HepG2 (cell line): ENCODE results near the gene DUS2. TPM values are rescaled to one million over a fixed set of nuclear protein-coding genes. Genes with fewer than 3 reads are reported as not detected.

ENCODE experiments used
- ETV5 ChIP-seq: IDR thresholded peaks from 2 replicates; pipeline ENCODE4 v1.6.1; 2018; ENCODE audit warnings: missing biosample characterization, missing genetic modification reagents, inconsistent platforms, borderline replicate concordance
- GATAD1 ChIP-seq: IDR thresholded peaks from 2 replicates; pipeline ENCODE4 v1.6.1; 2016; ENCODE audit warnings: missing genetic modification reagents, missing compliant biosample characterization
- HHEX ChIP-seq: IDR thresholded peaks from 2 replicates; pipeline ENCODE4 v1.6.1; 2016; ENCODE audit warnings: control low read depth
- HNF4A ChIP-seq: sonication (generic); formaldehyde crosslinking; IDR thresholded peaks from 2 replicates; pipeline ENCODE4 v1.4.0; 2020; ENCODE audit warnings: missing genetic modification reagents
- HNRNPUL1 ChIP-seq: fragments of 200-400 bp; formaldehyde crosslinking; IDR thresholded peaks from 2 replicates; pipeline ENCODE4 v1.6.1; 2017; ENCODE audit warnings: low read depth, mild to moderate bottlenecking, low read length, moderate library complexity
- MATR3 ChIP-seq: sonication (generic); formaldehyde crosslinking; IDR thresholded peaks from 2 replicates; pipeline ENCODE4 v1.4.0; 2020; ENCODE audit warnings: missing genetic modification reagents
- MYPOP ChIP-seq: sonication (generic); formaldehyde crosslinking; IDR thresholded peaks from 2 replicates; pipeline ENCODE4 v1.8.1; 2023; ENCODE audit warnings: mild to moderate bottlenecking, moderate library complexity, missing genetic modification reagents
- NFYB ChIP-seq: sonication (generic); formaldehyde crosslinking; IDR thresholded peaks from 2 replicates; pipeline ENCODE4 v1.4.0; 2020; ENCODE audit warnings: missing genetic modification reagents
- RXRB ChIP-seq: IDR thresholded peaks from 2 replicates; pipeline ENCODE4 v1.6.1; 2016; ENCODE audit warnings: borderline replicate concordance, missing genetic modification reagents, missing compliant biosample characterization
- TCF12 ChIP-seq, 2 experiments: fragments of 450-650 bp in 1 of 2; sonication (generic) in 1 of 2; formaldehyde crosslinking in 1 of 2; IDR thresholded peaks; 2 replicates each; pipeline versions ENCODE4 v1.6.1 to v1.8.0; 2017 to 2022; ENCODE audit warnings: antibody characterized with exemption in 1 of 2, mild to moderate bottlenecking in 1 of 2, missing genetic modification reagents in 1 of 2, moderate library complexity in 1 of 2
- THAP9 ChIP-seq: sonication (generic); formaldehyde crosslinking; IDR thresholded peaks from 2 replicates; pipeline ENCODE4; 2020; ENCODE audit warnings: missing genetic modification reagents, mild to moderate bottlenecking, borderline replicate concordance
- ZBTB7A ChIP-seq: sonication (generic); formaldehyde crosslinking; IDR thresholded peaks from 2 replicates; pipeline ENCODE4 v1.8.0; 2022; ENCODE audit warnings: mild to moderate bottlenecking, missing genetic modification reagents
- ZNF607 ChIP-seq: sonication (generic); formaldehyde crosslinking; IDR thresholded peaks from 2 replicates; pipeline ENCODE4 v1.5.1; 2020; ENCODE audit warnings: missing genetic modification reagents, mild to moderate bottlenecking, borderline replicate concordance
- ZSCAN31 ChIP-seq: sonication (generic); formaldehyde crosslinking; IDR thresholded peaks from 2 replicates; pipeline ENCODE4 v1.5.0; 2020; ENCODE audit warnings: low read depth, mild to moderate bottlenecking, missing genetic modification reagents
- polyA plus RNA-seq, 8 experiments: library from polyadenylated mRNA; depleted of rRNA in 3 of 8; stranded (reverse) in 7 of 8; unstranded in 1 of 8; fragments of >200 nt; fragmentation: Illumina TruSeq in 4 of 8; extraction: Trizol in 4 of 8; gene quantifications; 2 replicates each; pipeline versions ENCODE4 v1.2.1 to v1.2.3, GENCODE V29; 2011 to 2016; ENCODE audit warnings: low read depth in 4 of 8, missing spikeins in 1 of 8, mixed read lengths in 1 of 8; ENCODE audit not compliant: insufficient read depth in 1 of 8
- total RNA-seq, 5 experiments: library from RNA; depleted of rRNA; stranded (reverse); fragments of >200 nt; fragmentation: Illumina TruSeq; extraction: Trizol; gene quantifications; 2 replicates each; pipeline ENCODE4 v1.2.3, GENCODE V29; 2016; ENCODE audit warnings: low read depth in 1 of 5
- TF ChIP-seq, protein P1 (sequence below): IDR thresholded peaks from 2 replicates; pipeline ENCODE4 v1.6.1; 2018; ENCODE audit warnings: missing genetic modification reagents, mild to moderate bottlenecking, missing compliant biosample characterization
- TF ChIP-seq, protein P2 (sequence below): sonication (generic); formaldehyde crosslinking; conservative IDR thresholded peaks from 2 replicates; pipeline ENCODE4 v1.5.0; 2020; ENCODE audit warnings: missing genetic modification reagents
- TF ChIP-seq, protein P3 (sequence below): sonication (generic); formaldehyde crosslinking; IDR thresholded peaks from 2 replicates; pipeline ENCODE4 v1.4.0; 2020; ENCODE audit warnings: missing genetic modification reagents, mild to moderate bottlenecking, borderline replicate concordance

The DUS2 gene
- total and polyA plus RNA-seq, 2 of the 13 experiments (the other 11 are each of a cell fraction or from before 2014, with no cell fraction given): 17.8 to 25.1 TPM

DNA sequence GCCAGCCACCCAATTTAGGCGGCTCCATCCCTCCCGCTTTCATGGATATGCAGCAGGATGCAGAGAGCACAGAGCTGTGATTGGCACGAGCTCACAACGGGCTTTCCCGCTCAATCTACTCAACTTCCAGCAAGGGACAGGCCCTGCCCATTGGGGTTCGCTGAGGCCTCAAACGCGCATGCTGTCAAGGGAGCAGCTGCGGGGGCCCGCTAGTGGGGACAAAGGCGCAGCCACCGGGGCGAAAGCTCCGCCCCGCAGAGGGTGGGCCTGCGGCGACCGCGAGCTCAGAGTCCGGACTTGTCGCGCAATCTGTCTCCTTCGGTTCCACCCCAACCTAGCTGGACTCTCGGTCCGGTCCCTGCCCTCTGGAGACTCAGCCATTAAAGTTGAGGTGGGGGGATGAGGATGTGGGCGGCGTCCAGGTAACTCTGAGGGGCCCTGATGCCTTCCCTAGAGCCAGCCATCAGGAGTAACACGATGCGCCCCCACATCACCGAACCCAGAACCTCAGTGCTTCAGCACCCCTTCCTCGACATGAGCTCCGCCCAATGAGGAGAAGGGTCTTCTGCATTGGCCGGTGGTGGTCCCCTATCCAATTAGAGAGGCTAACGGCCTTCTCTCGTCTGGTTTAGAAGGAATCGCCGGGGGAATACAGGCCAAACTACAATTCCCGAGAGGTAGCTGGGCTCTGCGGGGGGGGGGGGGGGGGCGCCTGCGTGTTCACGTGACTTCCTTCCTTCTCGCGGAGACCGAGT, 61.6 kb downstream of the DUS2 start (continued):
- TF ChIP-seq THAP9 (peak; percentile 89; the same call in 1 of the 2 replicates), ZNF607 (CRISPR knock-in tag) (peak; percentile 98; the same call in 1 of the 2 replicates), ETV5 (no peak; the same call in none of the 2 replicates), GATAD1 (peak; percentile 77), HHEX (CRISPR knock-in tag) (no peak), MATR3 (CRISPR knock-in tag) (no peak), HNF4A (peak; percentile 98), ZBTB7A (CRISPR knock-in tag) (peak; percentile 73; the same call in 1 of the 2 replicates), MYPOP (CRISPR knock-in tag) (peak; percentile 96), ZSCAN31 (CRISPR knock-in tag) (peak; percentile 90), HNRNPUL1 (no peak), NFYB (peak; percentile 75), RXRB (CRISPR knock-in tag) (peak; percentile 71), TCF12 (IDR thresholded peaks at IDR 0.05) (no peak), TCF12 (CRISPR knock-in tag; IDR thresholded peaks at IDR 0.05) (no peak)
- TF ChIP-seq, protein P1, sequence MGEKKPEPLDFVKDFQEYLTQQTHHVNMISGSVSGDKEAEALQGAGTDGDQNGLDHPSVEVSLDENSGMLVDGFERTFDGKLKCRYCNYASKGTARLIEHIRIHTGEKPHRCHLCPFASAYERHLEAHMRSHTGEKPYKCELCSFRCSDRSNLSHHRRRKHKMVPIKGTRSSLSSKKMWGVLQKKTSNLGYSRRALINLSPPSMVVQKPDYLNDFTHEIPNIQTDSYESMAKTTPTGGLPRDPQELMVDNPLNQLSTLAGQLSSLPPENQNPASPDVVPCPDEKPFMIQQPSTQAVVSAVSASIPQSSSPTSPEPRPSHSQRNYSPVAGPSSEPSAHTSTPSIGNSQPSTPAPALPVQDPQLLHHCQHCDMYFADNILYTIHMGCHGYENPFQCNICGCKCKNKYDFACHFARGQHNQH (CRISPR knock-in tag): peak; percentile 98
- TF ChIP-seq, protein P2, sequence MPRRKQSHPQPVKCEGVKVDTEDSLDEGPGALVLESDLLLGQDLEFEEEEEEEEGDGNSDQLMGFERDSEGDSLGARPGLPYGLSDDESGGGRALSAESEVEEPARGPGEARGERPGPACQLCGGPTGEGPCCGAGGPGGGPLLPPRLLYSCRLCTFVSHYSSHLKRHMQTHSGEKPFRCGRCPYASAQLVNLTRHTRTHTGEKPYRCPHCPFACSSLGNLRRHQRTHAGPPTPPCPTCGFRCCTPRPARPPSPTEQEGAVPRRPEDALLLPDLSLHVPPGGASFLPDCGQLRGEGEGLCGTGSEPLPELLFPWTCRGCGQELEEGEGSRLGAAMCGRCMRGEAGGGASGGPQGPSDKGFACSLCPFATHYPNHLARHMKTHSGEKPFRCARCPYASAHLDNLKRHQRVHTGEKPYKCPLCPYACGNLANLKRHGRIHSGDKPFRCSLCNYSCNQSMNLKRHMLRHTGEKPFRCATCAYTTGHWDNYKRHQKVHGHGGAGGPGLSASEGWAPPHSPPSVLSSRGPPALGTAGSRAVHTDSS (CRISPR knock-in tag): no peak
- TF ChIP-seq, protein P3, sequence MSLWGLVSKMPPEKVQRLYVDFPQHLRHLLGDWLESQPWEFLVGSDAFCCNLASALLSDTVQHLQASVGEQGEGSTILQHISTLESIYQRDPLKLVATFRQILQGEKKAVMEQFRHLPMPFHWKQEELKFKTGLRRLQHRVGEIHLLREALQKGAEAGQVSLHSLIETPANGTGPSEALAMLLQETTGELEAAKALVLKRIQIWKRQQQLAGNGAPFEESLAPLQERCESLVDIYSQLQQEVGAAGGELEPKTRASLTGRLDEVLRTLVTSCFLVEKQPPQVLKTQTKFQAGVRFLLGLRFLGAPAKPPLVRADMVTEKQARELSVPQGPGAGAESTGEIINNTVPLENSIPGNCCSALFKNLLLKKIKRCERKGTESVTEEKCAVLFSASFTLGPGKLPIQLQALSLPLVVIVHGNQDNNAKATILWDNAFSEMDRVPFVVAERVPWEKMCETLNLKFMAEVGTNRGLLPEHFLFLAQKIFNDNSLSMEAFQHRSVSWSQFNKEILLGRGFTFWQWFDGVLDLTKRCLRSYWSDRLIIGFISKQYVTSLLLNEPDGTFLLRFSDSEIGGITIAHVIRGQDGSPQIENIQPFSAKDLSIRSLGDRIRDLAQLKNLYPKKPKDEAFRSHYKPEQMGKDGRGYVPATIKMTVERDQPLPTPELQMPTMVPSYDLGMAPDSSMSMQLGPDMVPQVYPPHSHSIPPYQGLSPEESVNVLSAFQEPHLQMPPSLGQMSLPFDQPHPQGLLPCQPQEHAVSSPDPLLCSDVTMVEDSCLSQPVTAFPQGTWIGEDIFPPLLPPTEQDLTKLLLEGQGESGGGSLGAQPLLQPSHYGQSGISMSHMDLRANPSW (CRISPR knock-in tag): peak; percentile 96; the same call in 1 of the 2 replicates
